HG03354 (cell line): ENCODE measurements around the gene SCFD1.
"Not testable (repeated sequence)": the region's sequence is repeated elsewhere in the genome, so short reads cannot be mapped to it uniquely, and the experiment has no call there.

Experiments used
- ATAC-seq: cut with Tn5 transposase; IDR thresholded peaks from one replicate; pipeline ENCODE4 v1.9.1; 2021; ENCODE audit warnings: mild to moderate bottlenecking; ENCODE audit not compliant: unreplicated experiment, poor library complexity, severe bottlenecking

SCFD1 gene, protein sequence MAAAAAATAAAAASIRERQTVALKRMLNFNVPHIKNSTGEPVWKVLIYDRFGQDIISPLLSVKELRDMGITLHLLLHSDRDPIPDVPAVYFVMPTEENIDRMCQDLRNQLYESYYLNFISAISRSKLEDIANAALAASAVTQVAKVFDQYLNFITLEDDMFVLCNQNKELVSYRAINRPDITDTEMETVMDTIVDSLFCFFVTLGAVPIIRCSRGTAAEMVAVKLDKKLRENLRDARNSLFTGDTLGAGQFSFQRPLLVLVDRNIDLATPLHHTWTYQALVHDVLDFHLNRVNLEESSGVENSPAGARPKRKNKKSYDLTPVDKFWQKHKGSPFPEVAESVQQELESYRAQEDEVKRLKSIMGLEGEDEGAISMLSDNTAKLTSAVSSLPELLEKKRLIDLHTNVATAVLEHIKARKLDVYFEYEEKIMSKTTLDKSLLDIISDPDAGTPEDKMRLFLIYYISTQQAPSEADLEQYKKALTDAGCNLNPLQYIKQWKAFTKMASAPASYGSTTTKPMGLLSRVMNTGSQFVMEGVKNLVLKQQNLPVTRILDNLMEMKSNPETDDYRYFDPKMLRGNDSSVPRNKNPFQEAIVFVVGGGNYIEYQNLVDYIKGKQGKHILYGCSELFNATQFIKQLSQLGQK

DNA sequence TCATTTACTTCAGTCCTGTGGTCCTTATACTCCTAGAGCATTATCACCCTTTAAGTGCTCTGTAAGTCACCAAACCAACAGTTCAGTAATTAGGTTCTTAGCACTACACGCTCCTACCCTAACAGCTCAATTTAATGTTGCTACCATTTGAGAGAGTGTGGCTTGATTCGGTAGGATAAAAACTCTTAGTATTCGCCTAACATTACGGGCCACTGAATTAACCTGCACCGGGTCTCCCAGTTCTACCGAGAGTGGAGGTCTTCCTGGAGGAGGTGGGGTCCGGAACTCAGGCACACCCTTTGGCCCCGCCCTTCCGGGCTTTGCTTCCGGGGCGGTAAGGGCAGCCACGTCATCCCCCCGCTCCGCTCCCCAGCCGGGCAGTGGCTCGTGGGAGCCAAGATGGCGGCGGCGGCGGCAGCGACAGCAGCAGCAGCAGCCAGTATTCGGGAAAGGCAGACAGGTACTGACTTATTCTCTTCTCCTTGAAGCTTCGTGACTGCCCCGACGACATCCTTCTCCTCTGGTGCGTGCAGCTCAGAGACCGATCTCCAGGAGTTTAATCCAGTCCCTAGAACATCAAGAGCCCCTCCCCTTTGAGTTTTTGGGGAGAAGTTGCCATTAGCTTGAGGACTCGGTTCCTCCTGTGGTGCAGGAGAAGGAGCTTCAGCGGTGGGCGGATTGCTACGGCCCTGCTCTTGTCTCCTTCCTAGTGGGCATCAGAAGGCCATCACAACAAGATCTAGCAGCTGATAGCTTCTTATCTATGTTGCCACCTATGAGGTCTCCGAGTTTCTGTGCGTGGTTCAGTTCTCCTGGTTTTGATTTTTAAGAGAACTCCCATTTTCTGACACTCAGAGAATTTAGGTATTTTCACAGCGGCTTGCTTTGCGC, at the start of gene SCFD1:
Gene SCFD1 (plus strand): TSS at position 380 of the 891 bp plus-strand sequence. CDS start 20 bp downstream, at position 400.
- ATAC-seq: peak; percentile 95

DNA sequence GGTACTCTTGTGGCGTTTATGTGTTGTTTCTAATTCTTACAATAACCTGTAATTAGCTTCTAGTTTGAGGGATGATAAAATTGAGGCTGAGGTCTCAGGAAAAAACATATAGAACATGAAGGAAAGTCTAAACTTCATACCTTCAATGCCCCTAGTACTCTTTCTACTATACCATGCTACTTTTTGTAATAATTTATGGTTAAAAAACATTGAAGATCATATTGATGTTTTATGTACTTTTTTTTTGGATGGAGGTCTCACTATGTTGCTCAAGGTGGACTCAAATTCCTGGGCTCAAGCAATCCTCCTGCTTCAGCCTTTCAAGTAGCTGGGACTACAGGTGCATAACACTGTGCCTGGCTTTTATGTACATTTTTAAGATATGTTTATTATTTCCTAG, 49.3 kb upstream of the SCFD1 start:
- ATAC-seq: no peak

- no peak for ATAC-seq
Measured at GRCh38 chr14:30573226-30573814, 48.8 kb upstream of the SCFD1 start.

DNA sequence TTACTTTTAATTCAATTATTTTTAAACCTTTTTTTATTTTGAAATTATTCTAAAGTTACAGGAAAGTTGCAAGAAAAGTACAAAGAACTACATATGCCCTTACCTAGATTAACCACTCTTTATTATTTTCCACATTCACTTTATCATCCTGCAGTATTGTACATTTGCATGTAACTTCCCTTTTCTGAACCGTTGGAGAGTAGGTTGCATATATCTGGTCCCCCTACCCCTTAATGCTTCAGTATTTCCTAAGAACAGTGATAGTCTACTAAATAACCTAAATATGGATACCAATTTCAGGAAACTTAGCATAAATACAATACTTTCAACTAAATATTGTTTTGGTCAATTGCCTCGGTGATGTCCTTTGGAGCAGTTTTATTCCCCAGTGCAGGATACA, 48.2 kb upstream of the SCFD1 start:
- no peak for ATAC-seq

- not testable (repeated sequence) for ATAC-seq
Measured at GRCh38 chr14:30574777-30575176, 47.3 kb upstream of the SCFD1 start.

GRCh38 chr14:30576333-30576732, 45.8 kb upstream of the SCFD1 start:
- ATAC-seq: not testable (repeated sequence)

GRCh38 chr14:30580616-30581282, 41.4 kb upstream of the SCFD1 start:
- ATAC-seq: no peak

DNA sequence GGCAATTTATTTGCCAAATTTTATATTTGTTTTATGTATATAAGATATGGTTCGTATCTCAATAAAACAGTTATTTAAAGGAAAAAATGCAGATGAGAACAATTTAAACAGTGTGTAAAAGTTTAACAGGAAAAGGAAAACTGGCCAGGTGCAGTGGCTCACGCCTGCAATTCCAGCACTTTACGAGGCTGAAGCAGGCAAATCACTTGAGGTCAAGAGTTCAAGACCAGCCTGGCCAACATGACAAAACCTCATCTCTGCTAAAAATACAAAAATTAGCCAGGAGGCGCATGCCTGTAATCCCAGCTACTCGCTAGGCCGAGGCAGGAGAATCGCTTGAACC, 40.9 kb upstream of the SCFD1 start:
- no peak for ATAC-seq

- no peak for ATAC-seq
Measured at GRCh38 chr14:30582376-30582775, 39.7 kb upstream of the SCFD1 start.

GRCh38 chr14:30584058-30584630, 38.0 kb upstream of the SCFD1 start:
- no peak for ATAC-seq

GRCh38 chr14:30585204-30585603, 36.9 kb upstream of the SCFD1 start:
- no peak for ATAC-seq

GRCh38 chr14:30587141-30587540, 35.0 kb upstream of the SCFD1 start:
- ATAC-seq: no peak

DNA sequence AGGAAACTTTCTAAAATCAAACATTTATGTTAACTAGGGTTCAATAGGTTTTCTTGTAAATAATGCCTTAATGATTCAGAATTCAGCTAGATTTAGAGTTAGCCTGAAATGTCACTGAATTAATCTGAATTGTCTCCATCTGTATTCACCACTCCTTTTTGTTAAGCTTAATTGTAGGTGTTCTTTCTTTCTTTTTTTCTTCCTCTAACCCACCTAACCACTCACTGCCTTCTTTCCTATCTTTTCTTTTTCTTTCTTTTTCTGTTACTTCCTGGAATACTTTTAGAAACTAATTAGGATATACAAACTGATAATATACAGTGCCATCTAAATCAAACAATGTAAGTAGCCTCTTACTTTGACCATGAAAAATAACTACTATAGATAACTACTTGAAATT, 33.2 kb upstream of the SCFD1 start:
- no peak for ATAC-seq

DNA sequence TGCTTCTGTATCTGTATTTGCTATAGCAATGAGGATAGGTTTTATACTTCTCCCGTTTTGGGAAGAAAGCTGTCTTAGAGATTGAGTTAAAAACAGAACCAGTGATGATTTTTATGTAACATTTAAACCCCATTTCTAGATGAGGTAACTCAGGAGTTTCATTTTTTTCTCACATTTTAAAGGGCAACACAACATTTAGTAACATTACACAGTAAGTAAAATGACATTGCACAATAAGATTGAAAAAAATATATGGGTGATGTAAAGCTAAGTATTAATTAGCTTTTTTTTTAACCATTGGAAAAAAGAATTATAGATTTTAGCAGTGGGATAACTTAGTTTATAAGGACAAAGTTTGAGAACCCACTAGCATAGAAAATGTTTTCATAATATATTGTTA, 25.2 kb upstream of the SCFD1 start:
- ATAC-seq: no peak

DNA sequence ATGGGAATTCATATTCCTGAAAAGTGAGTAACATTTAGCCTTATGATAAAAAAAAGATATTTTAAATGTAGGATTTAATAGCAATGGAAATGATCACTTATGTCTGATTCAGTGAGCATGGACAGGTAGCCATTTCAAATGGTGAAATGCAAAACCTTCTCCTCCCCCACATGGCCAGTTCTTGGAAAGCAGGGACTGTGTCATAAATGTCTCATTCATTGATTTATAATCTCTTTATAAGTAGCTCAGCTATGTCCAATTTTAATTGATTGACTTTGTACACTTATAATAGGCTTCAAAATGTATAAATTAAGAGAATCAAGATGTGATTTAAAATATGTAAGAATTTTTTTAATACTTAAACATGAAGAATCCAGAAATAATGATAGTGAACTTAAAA, 24.6 kb upstream of the SCFD1 start:
- ATAC-seq: no peak

DNA sequence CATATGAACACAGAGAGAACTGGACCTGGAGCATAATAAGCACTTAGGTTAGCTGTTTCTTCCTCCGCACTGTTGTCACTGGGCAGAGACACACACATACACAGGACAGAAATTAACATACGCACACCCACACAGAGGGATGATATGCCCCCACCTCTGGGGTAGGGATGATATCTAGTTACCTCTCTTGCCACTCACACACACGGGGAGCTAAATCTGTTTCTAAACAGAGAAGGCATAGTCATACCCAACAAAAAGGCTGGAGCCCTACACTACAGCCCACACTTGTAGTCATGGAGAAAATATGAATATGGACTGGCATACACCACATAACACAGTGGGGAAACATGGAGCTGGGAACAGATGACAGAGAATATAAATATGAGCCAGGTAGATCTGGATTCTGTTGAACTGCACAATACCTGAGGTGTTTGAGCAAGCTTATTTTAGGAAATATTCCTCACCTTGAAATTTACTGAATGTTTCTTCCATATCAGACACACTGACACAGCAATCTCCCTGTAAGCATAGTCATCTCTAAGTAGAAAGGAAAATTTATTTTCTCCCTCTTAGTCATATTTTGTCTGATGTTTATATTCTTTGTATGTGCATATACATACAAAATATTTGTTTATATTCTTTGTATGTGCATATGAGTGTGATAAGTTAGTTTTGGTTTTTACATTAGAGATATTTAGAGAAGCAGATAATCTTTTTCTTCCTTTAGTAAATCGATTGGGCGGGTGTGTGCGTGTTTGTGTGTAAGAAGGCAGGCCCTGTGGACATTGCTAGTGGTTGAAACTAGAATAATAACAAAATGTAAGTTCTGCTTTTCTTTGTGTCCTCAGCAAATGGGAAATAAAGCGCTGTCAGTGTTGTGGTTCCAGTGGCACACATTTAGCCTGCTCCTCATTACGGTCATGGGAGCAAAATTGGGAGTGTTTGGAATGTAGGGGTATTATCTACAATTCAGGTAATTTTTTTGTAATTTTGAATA, 20.9 kb upstream of the SCFD1 start:
- no peak for ATAC-seq

GRCh38 chr14:30603402-30603801, 18.7 kb upstream of the SCFD1 start:
- ATAC-seq: no peak

DNA sequence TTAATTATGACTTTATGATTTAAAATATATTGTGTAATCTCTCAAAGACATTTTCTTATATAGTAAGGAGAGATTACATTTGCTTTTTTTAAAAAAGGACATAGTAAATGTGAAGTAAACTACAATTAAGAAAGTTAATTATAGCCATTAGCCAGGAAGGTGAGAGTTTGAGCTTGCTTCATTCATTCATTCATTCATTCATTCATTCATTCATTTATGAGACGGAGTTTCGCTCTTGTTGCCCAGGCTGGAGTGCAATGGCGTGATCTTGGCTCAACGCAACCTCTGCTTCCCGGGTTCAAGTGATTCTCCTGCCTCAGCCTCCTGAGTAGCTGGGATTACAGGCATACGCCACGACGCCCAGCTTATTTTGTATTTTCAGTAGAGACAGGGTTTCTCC, 17.4 kb upstream of the SCFD1 start:
- ATAC-seq: not testable (repeated sequence)
